Motor neuron (in vitro differentiated cells): ENCODE data around the gene DNAJC10. TPM values are rescaled to one million over a fixed set of nuclear protein-coding genes. Genes with fewer than 3 reads are reported as not detected.

ENCODE experiments used
- ATAC-seq, 8 experiments: fragments of 200-7000 bp; cut with Tn5 transposase; replicated peaks in 6 of 8; 2 replicates each; pipeline ENCODE4 v1.8.0; 2021; ENCODE audit warnings: mild to moderate bottlenecking in 8 of 8, moderate library complexity in 8 of 8
- H3K27ac ChIP-seq, 2 donors: fragments of 250-450 bp; sonication (Bioruptor Pico); 2 replicates each; pipeline ENCODE4 v1.9.0; 2021; ENCODE audit warnings: antibody characterized with exemption in 2 of 2, mild to moderate bottlenecking in 2 of 2, moderate library complexity in 1 of 2
- H3K4me1 ChIP-seq, 2 donors: fragments of 250-450 bp; sonication (Bioruptor Pico); replicated peaks in 1 of 2; 2 replicates each; pipeline ENCODE4 v1.6.1; 2021; ENCODE audit warnings: antibody characterized with exemption in 2 of 2, mild to moderate bottlenecking in 2 of 2, moderate library complexity in 1 of 2
- H3K4me3 ChIP-seq, 5 donors: fragments of 250-450 bp; sonication (Bioruptor Pico); 2 replicates each; pipeline ENCODE4 v1.9.0; 2021; ENCODE audit warnings: antibody characterized with exemption in 5 of 5, mild to moderate bottlenecking in 5 of 5, moderate library complexity in 4 of 5
- WGBS, 10 experiments: fragments of 450-650 bp; shearing (Covaris generic); methylation state at CpG; one replicate each; pipeline ENCODE4 v1.0.0; 2022; 5-methylcytosine and 5-hydroxymethylcytosine counted together
- in situ Hi-C, 9 experiments: fragments of 400-800 bp; cut with MboI; loops; one replicate each; pipeline ENCODE4 v1.15.0; 2021; ENCODE audit warnings: low sequenced_read_pairs in 9 of 9, low pct_unique_long_range_greater_than_20kb in 2 of 9; ENCODE audit not compliant: unreplicated experiment in 9 of 9
- total RNA-seq, 8 experiments: library from RNA; unstranded; fragments of 300-600 nt; gene quantifications; 2 replicates each; pipeline versions ENCODE4 v1.2.3 to v1.2.4, GENCODE V29; 2022

The DNAJC10 gene
- total RNA-seq, 8 experiments from 2014 or later: 48.8 to 149 (median 77.8) TPM

DNA sequence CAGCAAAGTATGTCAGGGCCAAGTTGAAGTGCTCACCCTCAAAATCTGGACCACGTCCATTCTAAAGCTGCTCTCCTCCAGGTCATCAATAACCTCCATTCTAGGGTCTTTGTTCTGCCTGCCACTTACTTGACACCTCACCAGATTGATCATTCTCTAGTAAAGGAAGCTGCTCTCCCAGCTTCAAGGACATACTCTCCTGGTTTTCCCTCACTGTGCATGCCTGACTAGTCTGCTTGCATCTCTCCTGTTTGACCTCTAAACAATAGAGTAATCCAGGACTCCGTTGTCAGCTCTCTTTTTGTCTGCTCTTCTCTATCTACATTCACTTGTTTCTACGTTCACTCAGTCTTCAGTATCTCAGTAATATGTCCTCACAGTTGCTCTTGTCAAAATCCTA lies 91.3 kb downstream of the DNAJC10 start:
- whole genome bisulfite sequencing, 10 experiments: 44 to 87% (median 52%) methylated on average over 1 to 3 of the region's 3 CpGs; no CpG with 5 or more reads in 2 of the 10 experiments

DNA sequence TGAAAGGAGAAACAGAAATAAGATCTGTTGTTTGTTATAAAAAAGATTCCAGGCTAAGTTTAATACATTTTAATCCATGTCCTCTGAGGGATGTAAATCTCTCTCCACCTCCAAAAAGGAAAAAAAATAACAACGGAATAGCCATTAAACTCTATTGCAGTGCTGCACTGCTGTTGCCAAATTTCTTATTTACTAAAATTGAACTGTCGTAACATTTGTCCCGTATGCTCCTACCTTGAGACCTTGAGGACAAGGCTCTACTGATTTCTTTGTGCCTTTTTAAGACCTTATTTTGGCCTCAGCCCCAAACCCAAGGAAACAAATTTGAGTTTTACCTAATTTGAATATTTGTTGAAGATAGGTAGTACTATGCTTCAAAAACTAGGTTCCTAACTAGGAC lies 94.0 kb downstream of the DNAJC10 start:
- WGBS, 10 experiments: 25 to 100% (median 90%) methylated on average over 2 to 3 of the region's 3 CpGs
- no peak overlapping the region for H3K27ac ChIP-seq
- ATAC-seq: no peak
- in situ Hi-C loops: no loop called here
- peaks cover 11 to 14% of the 10 kb centered on the region in 2 donors for H3K4me1 ChIP-seq
- no peak overlapping the region for H3K4me3 ChIP-seq

More for the DNA sequence above, 91.3 kb downstream of the DNAJC10 start:
- in situ Hi-C loops: no loop called here
- no peak overlapping the region for H3K27ac ChIP-seq
- H3K4me3 ChIP-seq: no peak overlapping the region
- peaks cover 14 to 15% of the 10 kb centered on the region in 2 donors for H3K4me1 ChIP-seq
- ATAC-seq: peak in 5 of 8 experiments; percentile 24 to 54 (median 33)

DNA sequence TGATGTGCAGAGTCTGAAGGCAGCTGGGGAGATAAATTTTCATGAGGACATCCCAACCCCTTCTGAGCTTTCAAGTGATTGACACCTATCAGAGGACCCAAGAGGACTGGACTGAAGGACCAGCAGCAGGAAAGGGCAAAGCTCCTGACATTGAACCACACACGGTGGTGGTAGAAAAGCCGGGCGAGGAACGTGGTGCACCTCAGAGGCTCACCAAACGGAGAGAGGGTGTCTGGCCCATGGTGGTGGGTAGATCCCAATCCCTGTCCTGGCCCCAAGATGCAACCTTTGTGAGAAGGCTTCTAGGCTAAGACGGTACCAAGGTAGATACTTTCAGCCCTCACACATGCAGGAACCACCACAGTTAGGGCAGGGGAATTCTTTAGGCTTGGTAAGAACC lies 98.3 kb downstream of the DNAJC10 start:
- peaks cover 24 to 27% of the 10 kb centered on the region in 2 donors for H3K4me1 ChIP-seq
- in situ Hi-C loops: no loop called here
- 0 to 96% (median 83%) methylated on average over 1 to 5 of the region's 6 CpGs; no CpG with 5 or more reads in 5 of the 10 experiments for WGBS, 10 experiments

DNA sequence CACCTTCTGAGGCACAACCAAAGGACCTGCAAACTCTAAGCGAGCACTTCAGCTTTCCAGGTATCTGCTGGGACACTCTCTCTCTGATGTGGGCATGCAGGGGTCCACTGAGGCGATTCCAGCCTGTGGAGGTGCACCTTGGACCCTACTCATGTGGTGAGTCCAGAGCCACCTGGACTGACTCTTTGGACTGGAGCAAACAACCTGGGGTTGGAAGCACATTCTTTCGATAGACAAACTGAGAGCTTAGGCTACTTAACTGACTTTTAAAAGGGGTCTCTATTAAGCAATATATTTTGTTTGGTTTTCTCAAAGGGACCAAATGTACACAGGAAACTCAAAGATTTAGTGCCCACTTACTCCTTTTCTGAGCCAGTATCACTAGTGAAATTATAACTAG lies 98.7 kb downstream of the DNAJC10 start:
- in situ Hi-C loops: no loop called here
- H3K4me3 ChIP-seq: no peak overlapping the region
- ATAC-seq: no peak
- H3K4me1 ChIP-seq: peaks cover 28 to 31% of the 10 kb centered on the region in 2 donors
- no peak overlapping the region for H3K27ac ChIP-seq
- WGBS, 10 experiments: 67 to 100% (median 93%) methylated on average over 1 to 3 of the region's 3 CpGs; no CpG with 5 or more reads in 3 of the 10 experiments

More for the DNA sequence above, 98.3 kb downstream of the DNAJC10 start:
- no peak overlapping the region for H3K27ac ChIP-seq
- H3K4me3 ChIP-seq: no peak overlapping the region
- no peak for ATAC-seq

- ATAC-seq: no peak
- Histone ChIP-seq H3K4me3 (no peak overlapping the region), H3K4me1 (peaks cover 29 to 33% of the 10 kb centered on the region in 2 donors), H3K27ac (no peak overlapping the region)
- in situ Hi-C loops: no loop called here
These were observed 100.8 kb downstream of the DNAJC10 start for GRCh38 chr2:182816866-182817265.

DNA sequence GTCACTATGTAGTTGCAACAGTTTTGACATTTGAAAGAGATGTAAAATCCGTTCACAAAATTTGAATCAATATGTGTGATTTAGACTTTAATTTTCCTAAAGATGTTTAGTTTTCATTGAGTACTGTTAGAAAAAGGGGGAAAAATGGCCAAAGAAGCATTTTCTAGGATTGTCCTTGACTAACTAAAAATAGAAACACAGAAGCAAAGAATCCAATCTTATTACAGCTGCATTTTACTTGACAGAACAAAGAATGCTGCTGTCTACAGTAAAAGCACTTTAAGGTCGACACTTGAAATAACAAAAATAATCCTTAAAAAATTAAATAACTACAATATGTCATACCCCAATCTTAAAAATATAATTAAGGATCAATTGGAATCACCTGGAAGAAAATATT lies 101.5 kb downstream of the DNAJC10 start:
- no peak for ATAC-seq
- in situ Hi-C loops: no loop called here
- Histone ChIP-seq H3K27ac (peak overlapping the region in 1 of 2 donors; percentile 76), H3K4me3 (no peak overlapping the region), H3K4me1 (peaks cover 29 to 33% of the 10 kb centered on the region in 2 donors)
- 29 to 93% (median 77%) methylated on average over 1 to 2 of the region's 2 CpGs for WGBS, 10 experiments

- ATAC-seq: peak in 5 of 8 experiments; percentile 26 to 44 (median 41)
- H3K4me1 ChIP-seq: peaks cover 29 to 33% of the 10 kb centered on the region in 2 donors
- peak overlapping the region; percentile 25 to 76 for H3K27ac ChIP-seq
- H3K4me3 ChIP-seq: no peak overlapping the region
- WGBS, 10 experiments: 13 to 75% (median 56%) methylated on average over 1 to 3 of the region's 3 CpGs; no CpG with 5 or more reads in 1 of the 10 experiments
- in situ Hi-C loops: no loop called here
These were observed 102.4 kb downstream of the DNAJC10 start for GRCh38 chr2:182818501-182818900.

GRCh38 chr2:182818925-182819324 lies 102.9 kb downstream of the DNAJC10 start:
- 0 to 83% (median 7%) methylated on average over 1 to 4 of the region's 4 CpGs for WGBS, 10 experiments
- peak in 5 of 8 experiments; percentile 83 to 91 (median 88) for ATAC-seq
- peaks cover 29 to 33% of the 10 kb centered on the region in 2 donors for H3K4me1 ChIP-seq
- H3K27ac ChIP-seq: peak overlapping the region; percentile 25 to 76
- in situ Hi-C loops: no loop called here
- H3K4me3 ChIP-seq: no peak overlapping the region

DNA sequence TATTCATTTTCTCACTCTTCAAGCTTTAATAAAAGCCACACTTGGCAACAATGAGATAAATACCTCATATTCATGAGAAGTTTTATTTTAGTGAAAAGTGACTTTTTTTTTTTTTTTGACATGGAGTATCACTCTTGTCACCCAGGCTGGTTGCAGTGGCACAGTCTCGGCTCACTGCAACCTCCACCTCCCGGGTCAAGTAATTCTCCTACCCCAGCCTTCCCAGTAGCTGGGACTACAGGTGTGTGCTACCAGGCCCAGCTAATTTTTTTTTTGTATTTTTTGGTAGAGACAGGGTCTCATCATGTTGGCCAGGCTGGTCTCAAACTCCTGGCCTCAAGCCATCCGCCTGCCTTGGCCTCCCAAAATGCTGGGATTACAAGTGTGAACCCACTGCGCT lies 103.4 kb downstream of the DNAJC10 start:
- 40 to 100% (median 80%) methylated on average over 1 to 4 of the region's 4 CpGs; no CpG with 5 or more reads in 2 of the 10 experiments for whole genome bisulfite sequencing, 10 experiments
- in situ Hi-C loops: no loop called here
- Histone ChIP-seq H3K27ac (peak overlapping the region in 1 of 2 donors; percentile 42), H3K4me1 (peaks cover 31 to 35% of the 10 kb centered on the region in 2 donors), H3K4me3 (no peak overlapping the region)
- ATAC-seq: no peak

- no peak overlapping the region for H3K4me3 ChIP-seq
- H3K4me1 ChIP-seq: peaks cover 42 to 49% of the 10 kb centered on the region in 2 donors
- WGBS, 10 experiments: 29 to 100% (median 94%) methylated on average over 1 to 2 of the region's 2 CpGs; no CpG with 5 or more reads in 2 of the 10 experiments
- no peak overlapping the region for H3K27ac ChIP-seq
- in situ Hi-C loops: no loop called here
- ATAC-seq: peak in 4 of 8 experiments; percentile 24 to 84 (median 52)
These were observed 105.1 kb downstream of the DNAJC10 start for GRCh38 chr2:182821182-182821581.

DNA sequence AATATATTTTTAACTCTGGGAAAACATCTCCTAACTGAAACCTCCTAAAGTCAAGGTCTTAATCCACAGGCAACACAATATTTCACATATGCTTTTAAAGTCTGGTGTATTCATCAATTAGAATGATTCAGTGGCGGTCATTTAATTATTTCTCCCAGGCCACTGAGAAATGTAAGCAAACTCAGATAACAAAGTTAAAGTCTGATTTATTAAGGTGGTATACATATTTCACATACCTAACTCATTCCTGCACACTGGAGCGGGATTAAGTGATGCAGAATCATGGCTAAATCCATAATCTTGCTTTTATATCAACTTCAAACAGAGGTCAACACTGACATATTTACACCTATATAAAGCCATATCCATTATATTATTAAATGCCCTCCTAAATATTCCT lies 106.7 kb downstream of the DNAJC10 start:
- 74 to 100% (median 94%) methylated on average over 1 to 2 of the region's 2 CpGs; no CpG with 5 or more reads in 5 of the 10 experiments for WGBS, 10 experiments
- in situ Hi-C loops: no loop called here
- no peak overlapping the region for H3K27ac ChIP-seq
- peaks cover 37 to 43% of the 10 kb centered on the region in 2 donors for H3K4me1 ChIP-seq
- ATAC-seq: peak in 1 of 8 experiments; percentile 33
- no peak overlapping the region for H3K4me3 ChIP-seq

GRCh38 chr2:182824056-182824766 lies 108.2 kb downstream of the DNAJC10 start:
- in situ Hi-C loops: no loop called here
- Histone ChIP-seq H3K4me3 (no peak overlapping the region), H3K27ac (no peak overlapping the region), H3K4me1 (peaks cover 26 to 31% of the 10 kb centered on the region in 2 donors)
- peak in 1 of 8 experiments; percentile 76 for ATAC-seq
- 20 to 74% (median 45%) methylated on average over 1 to 5 of the region's 5 CpGs; no CpG with 5 or more reads in 1 of the 10 experiments for WGBS, 10 experiments

- Histone ChIP-seq H3K4me1 (peaks cover 22 to 25% of the 10 kb centered on the region in 2 donors), H3K4me3 (no peak overlapping the region), H3K27ac (no peak overlapping the region)
- in situ Hi-C loops: no loop called here
- ATAC-seq: peak in 1 of 8 experiments; percentile 61
- WGBS, 10 experiments: 40 to 93% (median 60%) methylated on average over 1 to 6 of the region's 6 CpGs; no CpG with 5 or more reads in 5 of the 10 experiments
These were observed 108.7 kb downstream of the DNAJC10 start for GRCh38 chr2:182824767-182825158.
